ENCODE measurements around the gene BMPR1A.

Gene BMPR1A

DNA sequence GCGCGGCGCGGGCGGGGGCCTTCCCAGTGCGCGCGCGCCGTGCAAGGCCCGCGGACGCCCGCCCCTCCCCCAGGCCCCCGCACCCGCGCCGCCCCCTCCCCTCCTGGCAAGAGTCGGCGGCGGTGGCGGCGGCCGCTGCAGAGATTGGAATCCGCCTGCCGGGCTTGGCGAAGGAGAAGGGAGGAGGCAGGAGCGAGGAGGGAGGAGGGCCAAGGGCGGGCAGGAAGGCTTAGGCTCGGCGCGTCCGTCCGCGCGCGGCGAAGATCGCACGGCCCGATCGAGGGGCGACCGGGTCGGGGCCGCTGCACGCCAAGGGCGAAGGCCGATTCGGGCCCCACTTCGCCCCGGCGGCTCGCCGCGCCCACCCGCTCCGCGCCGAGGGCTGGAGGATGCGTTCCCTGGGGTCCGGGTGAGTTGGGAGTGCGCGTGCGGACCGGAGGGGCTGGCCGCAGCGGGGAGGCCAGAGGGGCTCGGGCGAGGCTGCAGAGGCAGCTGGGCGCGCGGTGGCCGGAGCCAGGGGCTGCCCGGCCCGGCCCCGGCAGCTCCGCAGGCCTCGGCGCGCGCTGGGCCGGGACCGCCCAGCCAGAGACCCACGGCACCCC is at the start of gene BMPR1A:
Gene BMPR1A (plus strand): TSS at position 109 of the 602 bp plus-strand sequence. CDS start 119,400 bp downstream, outside the sequence.
- no peak for DNase-seq

DNA sequence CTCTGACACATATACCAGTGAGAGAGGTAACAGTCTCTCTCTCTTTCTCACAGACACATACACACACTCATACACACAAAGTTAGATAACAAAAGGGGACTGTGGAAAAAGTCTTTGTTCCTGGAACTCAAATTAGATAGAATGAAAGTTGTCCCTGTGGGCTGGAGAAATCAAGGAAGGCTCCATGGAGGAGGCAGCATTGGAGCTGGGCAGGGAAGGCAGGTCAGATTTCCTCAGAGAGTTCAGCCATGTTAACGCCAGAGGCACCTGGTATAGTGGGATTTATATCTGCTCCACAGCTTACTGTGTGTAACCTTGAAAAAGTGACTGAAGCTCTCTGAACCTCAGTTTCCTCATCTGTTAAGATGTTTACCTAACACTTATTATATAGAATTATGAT is 49.4 kb upstream of the BMPR1A start:
- no peak for DNase-seq

DNA sequence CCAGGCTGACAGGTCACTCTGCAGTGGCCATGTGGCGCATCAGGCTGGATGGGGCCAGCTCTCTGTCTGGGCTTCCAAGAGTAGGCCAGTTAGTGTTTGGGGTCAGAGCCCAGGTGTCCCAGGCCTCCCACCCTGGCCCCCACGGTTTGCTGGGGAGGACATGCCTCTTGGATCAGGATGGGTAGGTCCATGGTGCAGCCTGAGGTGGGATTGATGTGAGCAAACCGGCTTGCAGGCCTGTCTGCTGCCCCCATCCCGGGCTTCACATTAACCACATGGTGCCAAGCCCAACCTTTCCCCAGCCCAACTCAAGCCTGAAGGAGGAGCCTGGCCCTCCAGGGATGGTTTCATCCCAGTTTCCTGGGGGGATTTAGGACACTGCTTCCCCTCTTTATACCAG is 48.9 kb upstream of the BMPR1A start:
- no peak for DNase-seq

DNA sequence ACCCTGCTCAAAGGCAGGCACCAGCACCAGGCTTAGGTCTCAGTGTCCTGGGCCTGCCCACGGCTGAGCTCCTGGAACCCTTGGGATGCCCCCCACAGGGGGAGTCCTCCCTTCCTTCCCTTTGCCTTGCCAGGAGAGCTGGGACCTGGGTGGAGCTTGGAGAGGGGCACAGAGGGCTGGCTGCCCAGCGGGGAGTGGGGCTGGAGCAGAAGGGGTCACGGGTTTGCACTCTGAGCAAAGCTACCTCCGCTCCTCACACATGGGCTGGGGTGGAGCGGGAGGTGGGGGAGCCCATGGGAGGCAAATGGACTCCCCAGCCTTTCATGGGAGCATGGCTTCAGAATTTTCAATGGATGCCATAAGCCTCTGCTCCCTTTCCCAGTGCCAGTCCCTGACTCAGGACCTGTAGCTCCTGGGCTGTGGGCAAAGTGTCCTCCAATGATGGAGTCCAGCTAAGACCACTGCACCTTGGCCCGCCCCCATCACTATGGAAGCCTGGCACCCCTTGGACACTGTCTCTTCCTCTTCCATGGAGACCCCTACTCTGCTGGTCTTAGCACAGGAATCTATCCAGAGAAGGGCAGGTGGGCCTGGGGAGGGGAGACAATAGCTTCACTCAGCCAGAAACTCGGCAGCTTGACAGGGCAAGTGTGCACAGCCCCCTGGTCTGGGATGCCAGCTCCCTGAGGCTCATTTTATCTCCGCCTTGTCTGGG is 48.2 kb upstream of the BMPR1A start:
- DNase-seq: no peak

DNA sequence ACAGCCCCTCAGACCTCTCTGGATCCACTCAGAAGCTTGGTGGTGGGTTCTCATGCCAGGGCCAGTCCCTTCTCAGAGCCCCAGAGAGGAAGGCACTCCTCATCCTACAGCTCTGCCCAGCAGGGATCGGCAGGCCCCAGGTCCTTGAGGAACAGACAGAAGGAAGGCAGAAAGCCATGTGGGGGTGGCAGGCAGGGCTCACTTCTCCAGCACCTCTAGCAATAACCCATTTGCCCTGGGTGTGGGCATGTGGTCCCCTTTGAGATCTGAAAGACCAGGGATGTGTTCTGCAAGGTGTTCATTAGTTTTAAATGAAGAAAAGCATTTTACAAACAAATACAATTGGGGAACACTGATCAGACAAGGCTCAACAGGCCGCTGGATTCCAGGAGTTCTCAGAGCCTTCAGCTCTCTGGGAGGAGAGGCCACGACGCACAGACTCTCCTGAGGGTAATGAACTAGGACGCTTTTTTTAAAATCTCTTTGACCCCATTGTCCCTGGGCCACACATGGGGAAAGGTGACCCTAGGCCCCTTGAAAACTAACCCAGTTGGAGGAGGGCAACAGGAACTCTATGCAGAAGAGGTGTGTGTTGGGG is 47.5 kb upstream of the BMPR1A start:
- DNase-seq: no peak

DNA sequence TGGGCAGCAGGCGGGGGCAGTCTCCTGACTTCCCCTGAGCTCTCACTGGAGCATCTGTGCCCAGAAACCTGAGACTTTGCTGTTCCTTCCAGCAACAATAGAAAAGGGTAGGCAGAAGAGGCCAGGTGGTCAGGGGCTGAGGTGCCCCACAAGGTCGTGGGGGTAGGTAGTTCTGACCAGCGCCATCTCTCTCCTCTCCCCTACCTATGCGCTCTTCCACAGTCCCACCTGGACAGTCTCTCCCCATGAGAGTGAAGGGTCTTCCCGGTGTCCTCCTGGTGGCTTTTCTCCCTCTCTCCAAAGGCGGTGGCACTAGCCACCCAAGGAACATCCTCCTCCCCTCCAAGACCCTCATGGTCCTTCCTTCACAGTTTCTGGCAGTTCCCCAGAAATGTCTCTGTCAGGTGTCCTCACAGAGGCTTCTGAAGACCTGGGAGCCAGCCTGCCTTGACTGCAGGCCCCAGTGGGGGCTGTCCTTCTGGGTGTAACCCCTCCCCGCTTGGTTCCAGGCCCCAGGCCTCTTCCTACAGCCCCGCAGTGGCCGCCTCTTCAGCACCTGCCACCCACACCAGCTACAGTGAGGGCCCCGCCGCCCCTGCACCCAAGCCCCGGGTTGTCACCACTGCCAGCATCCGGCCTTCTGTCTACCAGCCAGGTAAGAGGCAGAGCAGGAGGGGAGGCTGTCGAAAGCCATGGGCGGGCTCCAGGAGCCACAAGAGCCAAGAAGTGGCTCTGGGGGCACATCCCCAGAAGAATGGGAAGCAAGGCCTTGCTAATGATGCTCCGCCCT is 46.8 kb upstream of the BMPR1A start:
- DNase-seq: no peak

DNA sequence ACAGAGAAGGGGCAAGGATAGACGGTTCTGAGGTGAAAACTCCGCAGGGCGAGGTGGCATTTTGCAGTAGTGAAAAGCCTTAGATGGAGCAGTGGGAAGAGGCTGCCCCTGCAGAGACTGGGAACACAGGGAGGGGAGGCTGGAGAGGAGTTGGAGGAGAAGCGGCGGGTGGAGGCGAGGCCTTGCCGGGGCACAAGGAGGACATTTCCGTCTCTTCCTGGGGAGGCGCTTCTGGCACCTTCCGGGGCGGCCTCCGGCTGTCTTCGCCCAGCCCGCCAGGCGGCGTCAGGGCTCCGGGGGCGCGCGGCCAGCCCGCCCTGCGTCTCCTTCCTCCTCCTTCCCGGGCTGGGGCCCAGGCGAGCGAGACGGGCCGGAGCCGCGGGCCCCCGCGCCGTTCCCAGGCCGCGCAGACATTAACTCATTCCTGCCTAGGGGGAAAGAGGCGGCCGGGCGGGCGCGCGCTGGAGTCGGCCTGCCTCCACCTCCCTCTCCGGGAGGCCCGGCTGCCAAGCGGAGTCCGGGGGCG is 45.4 kb upstream of the BMPR1A start:
- peak; percentile 74 to 80 for DNase-seq

DNA sequence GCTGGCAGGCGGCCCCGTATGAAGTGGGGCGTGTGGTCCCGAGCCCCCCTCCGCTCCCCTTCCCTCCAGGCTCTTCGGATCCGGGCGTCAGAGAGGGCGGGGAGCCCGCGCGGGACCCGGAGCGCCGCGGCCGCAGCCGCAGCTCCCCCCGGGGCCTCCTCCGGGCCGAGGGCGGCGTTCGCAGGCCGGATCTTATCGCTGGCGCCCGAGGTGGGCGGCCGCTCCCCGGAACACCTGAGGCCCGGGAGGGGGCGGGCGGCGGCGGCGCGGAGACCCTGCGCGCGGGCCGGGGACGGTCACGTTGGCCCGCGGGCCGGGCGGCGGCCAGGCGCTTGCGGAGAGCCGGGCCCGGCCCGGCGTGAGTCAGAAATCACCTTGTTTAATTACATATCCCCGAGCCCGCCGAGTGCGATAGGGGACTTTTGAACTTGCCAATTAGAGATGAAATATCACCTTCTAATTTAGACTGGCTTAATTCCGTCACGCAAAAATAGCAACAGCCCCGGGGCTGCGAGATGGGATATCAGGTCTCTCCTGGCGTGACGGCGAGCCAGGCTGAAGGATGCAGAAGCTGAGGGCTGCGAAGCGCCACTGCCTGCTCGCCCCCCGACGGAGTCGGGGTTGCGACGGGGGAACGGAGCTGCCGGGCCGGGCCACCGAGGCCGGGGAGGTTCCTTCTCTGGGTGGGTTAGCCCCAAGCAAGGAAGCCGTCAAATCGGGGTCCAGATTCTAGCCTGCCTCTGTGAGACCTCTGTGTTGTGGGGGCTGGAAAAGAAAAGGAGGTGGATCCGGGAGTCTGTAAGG is 44.7 kb upstream of the BMPR1A start:
- peak; percentile 36 to 38 for DNase-seq

DNA sequence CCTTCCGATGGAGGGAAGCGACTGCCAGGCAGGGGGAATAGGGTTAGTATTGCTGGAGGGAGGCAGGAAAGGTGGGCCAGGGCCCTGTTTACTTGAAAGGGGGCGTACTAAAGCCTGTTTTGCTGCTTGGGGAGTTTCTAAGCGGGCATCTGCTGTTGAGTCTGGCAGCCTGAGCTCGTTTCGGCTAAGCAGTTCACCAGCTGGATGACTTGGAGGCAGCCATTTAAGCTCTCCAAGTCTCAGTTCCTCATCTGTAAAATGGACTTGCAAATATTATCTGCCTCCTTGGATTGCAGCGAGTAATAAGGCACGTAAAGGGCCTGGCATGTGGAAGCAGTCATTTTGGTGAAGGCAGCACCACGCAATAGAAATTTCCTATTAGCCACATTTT is 44.1 kb upstream of the BMPR1A start:
- DNase-seq: peak in 1 of 2 donors; percentile 8

DNA sequence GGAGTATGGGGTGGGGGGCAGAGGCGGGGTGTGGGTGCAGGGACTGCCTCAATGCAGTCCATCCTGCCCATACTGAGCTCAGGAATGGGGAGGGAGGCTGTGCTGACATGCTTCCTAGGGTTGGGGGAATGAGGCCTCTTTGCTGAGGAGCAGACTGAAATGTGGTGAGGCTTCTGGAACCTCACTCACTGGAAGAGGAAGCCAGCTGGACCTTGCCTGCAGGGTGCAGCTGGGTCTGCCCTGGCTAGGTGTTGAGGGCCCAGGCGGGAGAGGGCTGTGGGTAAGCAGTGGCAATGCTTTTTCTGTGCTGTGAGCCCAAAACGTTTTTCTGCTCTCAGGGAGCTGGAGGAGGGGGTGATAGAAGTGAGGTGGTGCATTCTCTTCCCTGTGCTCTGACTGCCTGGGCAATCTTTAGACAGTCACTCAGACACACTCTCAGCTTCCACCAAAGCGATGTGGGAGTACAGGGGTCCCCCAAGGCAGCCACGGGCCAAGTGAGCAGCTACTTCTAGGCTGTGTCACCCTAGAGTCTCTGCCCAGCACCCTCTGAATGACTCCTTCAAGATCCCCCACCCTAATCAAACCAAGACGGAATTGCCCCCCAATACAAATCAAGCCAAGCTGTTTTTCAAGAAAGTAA is 41.1 kb upstream of the BMPR1A start:
- DNase-seq: no peak

DNA sequence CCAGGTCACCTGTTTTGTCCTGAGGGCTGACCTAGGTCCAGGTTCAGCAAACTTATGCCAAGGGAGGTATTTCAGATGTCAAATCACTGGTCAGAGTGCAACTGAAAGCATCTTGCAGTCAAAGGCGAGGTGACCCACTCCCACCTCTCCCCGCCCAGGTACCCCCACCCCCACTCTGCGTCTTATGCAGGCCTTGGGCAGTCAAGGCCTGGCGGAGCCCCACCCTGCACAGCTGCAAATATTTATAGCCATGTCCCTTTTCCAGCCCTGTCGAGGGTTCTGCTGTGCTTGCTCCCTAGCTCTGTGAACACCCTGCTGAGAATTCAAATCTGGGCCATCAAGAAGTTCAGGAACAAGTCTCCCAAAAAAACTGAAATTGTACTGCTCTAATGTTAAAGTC is 40.6 kb upstream of the BMPR1A start:
- no peak for DNase-seq

DNA sequence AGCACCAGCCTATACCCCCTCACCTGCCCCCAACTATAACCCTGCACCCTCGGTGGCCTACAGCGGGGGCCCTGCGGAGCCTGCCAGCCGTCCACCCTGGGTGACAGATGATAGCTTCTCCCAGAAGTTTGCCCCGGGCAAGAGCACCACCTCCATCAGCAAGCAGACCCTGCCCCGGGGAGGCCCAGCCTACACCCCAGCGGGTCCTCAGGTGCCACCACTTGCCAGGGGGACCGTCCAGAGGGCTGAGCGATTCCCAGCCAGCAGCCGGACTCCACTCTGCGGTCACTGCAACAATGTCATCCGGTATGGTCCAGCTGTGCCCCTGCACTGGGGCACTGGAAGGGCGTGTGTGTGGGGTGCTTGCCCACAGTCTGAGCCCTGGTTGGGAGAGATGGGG is 40.0 kb upstream of the BMPR1A start:
- DNase-seq: no peak

DNA sequence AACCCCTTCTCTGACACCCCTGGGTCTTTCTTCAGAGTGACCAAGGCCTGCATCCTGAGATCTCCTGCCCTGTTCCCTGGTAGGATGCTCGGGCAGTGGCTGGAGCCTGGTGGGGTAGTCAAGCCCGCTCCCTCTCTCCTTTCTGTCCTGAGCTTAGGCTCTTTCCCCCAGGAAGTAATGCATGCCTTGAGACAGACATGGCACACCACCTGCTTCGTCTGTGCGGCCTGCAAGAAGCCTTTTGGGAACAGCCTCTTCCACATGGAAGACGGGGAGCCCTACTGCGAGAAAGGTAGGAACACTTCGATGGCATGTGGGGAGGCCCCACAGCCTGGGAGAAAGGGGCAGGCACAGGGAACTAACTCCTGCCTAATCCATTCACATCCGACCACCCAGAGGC is 37.9 kb upstream of the BMPR1A start:
- DNase-seq: no peak

DNA sequence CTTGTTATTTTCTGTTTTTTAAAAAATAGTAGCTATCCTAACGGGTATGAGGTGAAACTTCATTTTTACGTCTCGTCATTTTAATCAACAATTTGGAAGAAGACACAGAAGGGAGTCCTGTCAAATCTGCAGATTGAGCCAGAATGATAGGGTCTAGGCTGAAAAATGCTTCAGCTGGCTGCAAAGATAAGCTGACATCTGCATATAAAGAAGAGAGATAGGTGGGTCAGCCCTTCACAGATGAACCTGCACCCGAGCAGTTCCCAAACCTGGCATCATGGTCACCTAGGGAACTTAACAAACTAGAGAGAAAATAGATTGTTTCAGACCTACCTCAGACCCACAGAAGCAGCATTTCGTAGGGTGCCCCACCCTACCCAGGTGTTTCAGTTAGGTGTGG is 35.2 kb upstream of the BMPR1A start:
- no peak for DNase-seq

DNA sequence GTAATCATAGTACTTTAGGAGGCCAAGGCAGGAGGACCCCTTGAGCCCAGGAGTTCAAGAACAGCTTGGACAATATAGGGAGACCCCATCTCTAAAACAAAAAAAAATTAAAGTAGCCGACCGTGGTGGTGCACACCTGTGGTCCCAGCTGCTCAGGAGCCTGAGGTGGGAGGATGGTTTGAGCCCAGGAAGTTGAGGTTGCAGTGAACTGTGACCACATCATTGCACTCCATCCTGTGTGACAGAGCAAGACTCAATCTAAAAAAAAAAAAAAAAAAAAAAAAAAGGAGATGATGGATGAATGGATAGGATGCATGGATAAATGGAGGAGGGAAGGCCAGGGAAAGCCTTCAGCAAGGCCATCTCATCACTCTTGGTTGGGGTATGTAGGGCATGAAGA is 33.4 kb upstream of the BMPR1A start:
- no peak for DNase-seq

DNA sequence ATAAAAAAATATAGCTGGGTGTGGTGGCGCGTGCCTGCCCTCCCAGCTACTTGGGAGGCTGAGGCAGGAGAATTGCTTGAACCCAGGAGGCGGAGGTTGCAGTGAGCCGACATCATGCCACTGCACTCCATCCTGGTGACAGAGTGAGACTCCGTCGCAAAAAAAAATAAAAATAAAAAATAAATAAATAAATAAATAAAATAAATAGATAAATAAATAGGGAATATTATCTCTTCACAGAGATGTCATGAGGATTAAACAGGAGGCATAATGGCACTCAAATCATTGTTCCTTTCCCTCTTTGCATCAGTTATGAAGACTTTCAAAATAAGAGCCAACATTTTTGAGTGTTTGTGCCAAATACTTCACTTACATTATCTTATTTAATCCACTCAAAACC is 32.0 kb upstream of the BMPR1A start:
- DNase-seq: no peak

DNA sequence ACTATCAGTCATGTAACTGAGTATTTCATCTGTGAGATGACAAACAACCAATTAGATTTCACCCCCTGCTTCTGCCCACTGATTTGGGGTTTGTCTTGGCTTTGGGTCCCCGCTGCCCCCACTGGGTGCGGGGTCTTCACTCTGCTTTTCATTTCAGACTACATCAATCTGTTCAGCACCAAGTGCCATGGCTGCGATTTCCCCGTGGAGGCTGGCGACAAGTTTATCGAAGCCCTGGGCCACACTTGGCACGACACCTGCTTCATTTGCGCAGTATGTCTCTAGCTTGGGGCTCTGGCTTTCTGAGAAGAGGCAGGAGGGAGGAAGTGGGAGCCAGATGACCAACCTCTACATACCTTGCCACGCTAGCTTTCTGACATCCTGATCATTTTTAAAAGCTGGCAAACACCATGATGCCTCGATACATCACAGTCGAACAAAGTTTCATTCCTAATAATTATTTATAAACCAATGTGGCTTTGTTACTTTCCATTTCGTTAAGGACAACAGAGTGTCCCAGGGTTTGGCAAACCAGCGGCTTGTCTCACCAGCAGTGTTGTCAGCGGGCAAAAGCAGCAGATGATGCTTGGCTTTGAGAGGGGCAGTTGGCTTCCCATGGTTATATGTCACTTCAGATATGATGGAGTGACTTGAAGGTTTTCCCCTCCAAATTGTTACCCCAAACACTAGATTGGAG is 30.3 kb upstream of the BMPR1A start:
- no peak for DNase-seq

DNA sequence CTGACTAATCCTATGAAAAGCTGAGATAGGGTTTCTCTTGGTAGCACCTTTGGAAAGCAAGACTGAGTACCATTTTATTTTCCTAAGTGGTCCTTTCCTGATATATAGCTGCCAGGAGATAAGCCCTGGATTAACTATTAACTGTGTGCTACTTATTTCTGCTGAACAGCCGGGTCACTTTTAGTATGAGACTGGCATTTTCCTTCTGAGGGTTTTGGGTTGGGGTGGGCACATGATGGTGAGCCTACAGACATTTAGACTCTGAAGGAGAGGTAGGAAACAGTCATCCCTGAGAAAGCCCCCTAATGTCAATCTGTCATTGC is 29.8 kb upstream of the BMPR1A start:
- no peak for DNase-seq

DNA sequence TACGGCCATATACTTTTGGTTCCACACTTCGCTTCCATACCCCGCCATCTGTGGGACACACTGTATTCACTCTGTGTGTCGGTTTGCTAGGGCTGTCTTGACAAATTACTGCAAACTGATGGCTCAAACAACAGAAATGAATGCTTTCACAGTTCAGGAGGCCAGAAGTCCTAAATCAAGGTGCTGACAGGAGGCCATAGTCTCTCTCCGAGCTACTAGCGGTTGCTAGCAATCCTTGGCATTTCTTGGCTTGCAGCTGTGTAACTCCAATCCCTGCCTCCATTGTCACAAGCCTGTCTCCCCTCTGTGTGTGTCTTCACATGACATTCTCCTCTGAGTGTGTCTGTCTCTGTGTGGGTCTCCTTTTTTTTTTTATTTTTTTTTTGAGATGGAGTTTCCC is 28.9 kb upstream of the BMPR1A start:
- no peak for DNase-seq

DNA sequence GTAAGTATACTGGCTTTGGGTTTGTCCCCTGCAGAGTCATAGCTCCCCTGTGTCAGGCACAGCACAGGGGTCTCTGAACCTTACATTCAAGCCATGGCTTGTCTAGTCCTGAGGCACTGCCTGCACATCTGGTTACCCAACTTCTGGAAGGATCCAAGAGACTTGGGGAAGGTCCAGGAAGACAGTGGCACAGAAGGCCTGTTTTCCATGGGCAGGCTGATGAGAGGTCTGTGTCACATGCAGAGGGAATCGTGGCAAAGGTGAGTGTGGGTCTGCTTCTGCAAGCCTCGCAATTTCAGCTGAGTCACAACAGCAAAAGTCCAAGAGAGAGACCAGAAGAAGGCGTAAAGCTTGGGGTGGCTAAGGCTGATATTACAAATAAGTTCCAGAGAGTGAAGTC is 28.4 kb upstream of the BMPR1A start:
- no peak for DNase-seq

DNA sequence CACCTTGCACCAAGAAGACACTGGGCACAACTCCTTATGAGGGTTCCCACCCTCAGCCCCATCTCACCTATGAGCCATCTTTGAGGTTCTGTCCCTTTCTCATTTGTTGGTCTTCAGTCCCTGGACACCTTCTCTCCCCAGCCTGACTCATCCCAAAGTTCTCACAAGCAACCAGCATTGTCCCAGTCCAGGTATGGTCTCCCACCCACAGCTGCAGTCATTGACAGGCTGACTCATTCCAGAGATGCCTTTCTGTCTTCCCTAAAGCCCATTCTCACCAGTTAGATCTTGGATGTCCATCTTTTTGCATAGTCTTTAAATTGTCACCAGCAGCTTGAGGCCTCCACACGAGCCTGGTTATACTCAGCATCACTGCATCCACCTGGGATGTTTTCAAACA is 26.7 kb upstream of the BMPR1A start:
- DNase-seq: no peak

DNA sequence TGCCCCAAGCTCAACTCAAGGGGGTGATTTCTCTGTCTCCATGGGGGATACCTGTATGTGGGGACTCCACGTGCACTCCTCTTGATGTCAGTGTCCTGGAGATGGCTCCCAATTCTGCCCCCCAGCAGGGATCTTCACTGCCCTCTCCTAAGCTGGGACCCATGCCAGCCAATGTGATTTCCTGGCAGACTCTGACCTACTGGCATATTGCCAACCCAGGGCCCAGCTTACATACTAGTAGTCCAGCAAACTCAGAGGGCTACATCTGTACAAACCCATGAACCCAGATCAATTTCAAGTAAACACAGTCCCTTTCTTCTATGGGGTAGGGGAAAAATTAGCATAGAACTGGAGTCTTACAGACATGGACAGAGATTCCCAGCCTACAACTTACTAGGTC is 26.2 kb upstream of the BMPR1A start:
- no peak for DNase-seq

Data from stimulated activated CD4-positive, alpha-beta T cell treated with anti-CD3 and anti-CD28 coated beads, Interleukin-2, amount 100 ng/mL, for 48 hours (primary cell).